ENCODE data around the gene ERBB4. TPM values are rescaled to one million over a fixed set of nuclear protein-coding genes. Genes with fewer than 3 reads are reported as not detected.

Gene ERBB4
- polyA plus RNA-seq, 1 donor: 0.37 TPM

- Histone ChIP-seq H3K27ac (ENCODE audit: low read length) (no peak overlapping the region), H3K4me3 (ENCODE audit: low read length) (no peak overlapping the region), H3K36me3 (ENCODE audit: control insufficient read depth, insufficient read depth, low read length) (no peaks in the 10 kb centered on the region), H3K9me3 (ENCODE audit: control insufficient read depth, low read depth, low read length) (no peaks in the 10 kb centered on the region), H3K4me1 (ENCODE audit: control insufficient read depth, insufficient read depth, low read length) (no peaks in the 10 kb centered on the region), H3K27me3 (ENCODE audit: control insufficient read depth, insufficient read depth, low read length) (no peaks in the 10 kb centered on the region)
- 43% methylated on average over 2 of the region's 2 CpGs for WGBS (ENCODE audit: insufficient coverage, low lambda C conversion rate)
- no peak for DNase-seq
Measured at GRCh38 chr2:211835695-211836094, 702.9 kb downstream of the ERBB4 start.

DNA sequence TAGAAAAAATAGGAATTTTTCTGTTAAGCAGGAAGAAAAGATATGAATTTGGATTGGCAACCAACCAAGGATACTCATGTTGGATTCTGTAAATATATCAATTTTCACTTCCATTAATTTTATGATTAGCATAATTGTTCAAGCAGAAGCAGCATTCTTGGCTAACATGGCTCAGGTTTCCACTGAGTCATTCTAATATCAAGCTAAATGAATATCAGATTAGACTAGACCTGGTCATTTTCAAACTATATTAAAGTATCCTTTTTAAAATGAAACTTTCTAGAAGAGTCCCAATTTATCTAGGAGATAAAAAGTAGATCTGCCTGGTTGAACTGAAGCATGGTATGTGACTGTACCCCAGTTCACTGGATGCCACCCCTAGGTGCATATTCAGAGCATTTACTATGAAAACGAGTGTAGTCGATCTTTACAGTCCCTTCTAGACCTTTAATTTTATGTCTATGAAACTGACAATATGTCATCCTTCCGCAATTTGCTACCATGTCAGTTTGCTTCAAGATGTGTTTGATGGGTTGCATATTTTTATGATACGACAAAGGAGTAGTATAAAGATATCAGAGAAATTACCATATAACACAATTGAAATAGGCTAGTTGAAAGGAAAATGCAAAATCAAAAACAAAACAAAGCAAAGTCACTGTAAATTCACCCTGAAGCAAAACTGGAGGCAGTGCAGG, 704.9 kb downstream of the ERBB4 start:
- no peak overlapping the region for H3K4me3 ChIP-seq (ENCODE audit: low read length)
- no peaks in the 10 kb centered on the region for H3K27me3 ChIP-seq (ENCODE audit: control insufficient read depth, insufficient read depth, low read length)
- H3K27ac ChIP-seq (ENCODE audit: low read length): no peak overlapping the region
- 100% methylated on average over 1 of the region's 4 CpGs for WGBS (ENCODE audit: insufficient coverage, low lambda C conversion rate)
- H3K36me3 ChIP-seq (ENCODE audit: control insufficient read depth, insufficient read depth, low read length): no peaks in the 10 kb centered on the region
- H3K4me1 ChIP-seq (ENCODE audit: control insufficient read depth, insufficient read depth, low read length): no peaks in the 10 kb centered on the region
- no peak for DNase-seq
- H3K9me3 ChIP-seq (ENCODE audit: control insufficient read depth, low read depth, low read length): no peaks in the 10 kb centered on the region

GRCh38 chr2:211829725-211830124, 708.9 kb downstream of the ERBB4 start:
- Histone ChIP-seq H3K27ac (ENCODE audit: low read length) (no peak overlapping the region), H3K27me3 (ENCODE audit: control insufficient read depth, insufficient read depth, low read length) (no peaks in the 10 kb centered on the region), H3K36me3 (ENCODE audit: control insufficient read depth, insufficient read depth, low read length) (no peaks in the 10 kb centered on the region), H3K4me1 (ENCODE audit: control insufficient read depth, insufficient read depth, low read length) (no peaks in the 10 kb centered on the region), H3K4me3 (ENCODE audit: low read length) (no peak overlapping the region), H3K9me3 (ENCODE audit: control insufficient read depth, low read depth, low read length) (no peaks in the 10 kb centered on the region)
- no peak for DNase-seq
- 100% methylated on average over 2 of the region's 3 CpGs for WGBS (ENCODE audit: insufficient coverage, low lambda C conversion rate)

DNA sequence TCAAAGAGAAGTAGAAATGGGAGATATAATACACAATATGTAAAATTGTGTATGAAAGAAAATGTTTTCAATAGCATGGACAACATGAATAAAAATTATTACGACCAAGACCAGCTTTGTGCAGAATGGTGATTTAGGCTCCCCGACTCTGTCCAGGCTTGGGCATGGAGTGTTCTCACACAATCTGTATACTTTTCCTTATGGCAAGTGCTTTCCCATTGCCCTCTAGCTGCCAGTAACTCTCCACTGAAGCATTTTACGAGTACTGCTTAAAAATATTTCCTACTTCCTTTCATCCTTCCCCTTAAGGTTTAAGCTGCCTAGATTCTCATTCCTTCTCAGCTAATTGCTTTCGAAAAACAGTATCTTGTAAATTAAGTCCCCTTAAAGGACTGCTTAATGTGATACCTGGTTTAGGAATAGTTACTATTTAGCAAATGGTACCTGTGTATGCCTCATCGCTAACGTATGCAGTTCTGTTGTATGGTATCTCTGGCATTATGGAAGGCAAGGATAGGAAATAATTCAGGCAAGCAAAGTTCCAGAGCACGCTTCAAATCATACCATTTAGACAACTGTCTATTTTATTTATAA, 714.6 kb downstream of the ERBB4 start:
- no peaks in the 10 kb centered on the region for H3K9me3 ChIP-seq (ENCODE audit: control insufficient read depth, low read depth, low read length)
- no peak overlapping the region for H3K4me3 ChIP-seq (ENCODE audit: low read length)
- WGBS (ENCODE audit: insufficient coverage, low lambda C conversion rate): no CpG with 5 or more reads among the region's 7 CpGs
- H3K36me3 ChIP-seq (ENCODE audit: control insufficient read depth, insufficient read depth, low read length): no peaks in the 10 kb centered on the region
- no peaks in the 10 kb centered on the region for H3K27me3 ChIP-seq (ENCODE audit: control insufficient read depth, insufficient read depth, low read length)
- H3K4me1 ChIP-seq (ENCODE audit: control insufficient read depth, insufficient read depth, low read length): no peaks in the 10 kb centered on the region
- H3K27ac ChIP-seq (ENCODE audit: low read length): no peak overlapping the region
- DNase-seq: no peak

GRCh38 chr2:211822686-211823335, 715.8 kb downstream of the ERBB4 start:
- no peak overlapping the region for H3K4me3 ChIP-seq (ENCODE audit: low read length)
- H3K4me1 ChIP-seq (ENCODE audit: control insufficient read depth, insufficient read depth, low read length): no peaks in the 10 kb centered on the region
- no peak overlapping the region for H3K27ac ChIP-seq (ENCODE audit: low read length)
- no peaks in the 10 kb centered on the region for H3K9me3 ChIP-seq (ENCODE audit: control insufficient read depth, low read depth, low read length)
- DNase-seq: no peak
- 71% methylated on average over 1 of the region's 3 CpGs for WGBS (ENCODE audit: insufficient coverage, low lambda C conversion rate)
- H3K27me3 ChIP-seq (ENCODE audit: control insufficient read depth, insufficient read depth, low read length): no peaks in the 10 kb centered on the region
- no peaks in the 10 kb centered on the region for H3K36me3 ChIP-seq (ENCODE audit: control insufficient read depth, insufficient read depth, low read length)

GRCh38 chr2:211816754-211817153, 721.8 kb downstream of the ERBB4 start:
- no peaks in the 10 kb centered on the region for H3K27me3 ChIP-seq (ENCODE audit: control insufficient read depth, insufficient read depth, low read length)
- 60% methylated on average over 1 of the region's 1 CpG for WGBS (ENCODE audit: insufficient coverage, low lambda C conversion rate)
- H3K36me3 ChIP-seq (ENCODE audit: control insufficient read depth, insufficient read depth, low read length): no peaks in the 10 kb centered on the region
- no peaks in the 10 kb centered on the region for H3K9me3 ChIP-seq (ENCODE audit: control insufficient read depth, low read depth, low read length)
- H3K27ac ChIP-seq (ENCODE audit: low read length): no peak overlapping the region
- H3K4me1 ChIP-seq (ENCODE audit: control insufficient read depth, insufficient read depth, low read length): no peaks in the 10 kb centered on the region
- no peak overlapping the region for H3K4me3 ChIP-seq (ENCODE audit: low read length)
- DNase-seq: no peak

DNA sequence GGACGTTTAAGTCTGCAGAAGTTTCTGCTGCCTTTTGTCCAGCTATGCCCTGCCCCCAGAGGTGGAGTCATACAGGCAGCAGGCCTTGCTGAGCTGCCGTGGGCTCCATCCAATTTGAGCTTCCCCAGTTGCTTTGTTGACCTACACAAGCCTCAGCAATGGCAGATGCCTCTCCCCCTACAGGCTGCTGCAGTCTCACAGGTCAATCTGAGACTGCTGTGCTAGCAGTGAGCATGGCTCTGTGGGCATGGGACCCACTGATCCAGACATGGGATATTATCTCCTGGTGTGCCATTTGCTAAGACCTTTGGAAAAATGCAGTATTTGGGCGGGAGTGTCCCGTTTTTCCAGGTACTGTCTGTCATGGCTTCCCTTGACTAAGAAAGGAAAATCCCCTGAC, 726.0 kb downstream of the ERBB4 start:
- no peaks in the 10 kb centered on the region for H3K9me3 ChIP-seq (ENCODE audit: control insufficient read depth, low read depth, low read length)
- no peak overlapping the region for H3K27ac ChIP-seq (ENCODE audit: low read length)
- H3K27me3 ChIP-seq (ENCODE audit: control insufficient read depth, insufficient read depth, low read length): no peaks in the 10 kb centered on the region
- H3K4me3 ChIP-seq (ENCODE audit: low read length): no peak overlapping the region
- H3K36me3 ChIP-seq (ENCODE audit: control insufficient read depth, insufficient read depth, low read length): no peaks in the 10 kb centered on the region
- WGBS (ENCODE audit: insufficient coverage, low lambda C conversion rate): no CpG with 5 or more reads among the region's 4 CpGs
- H3K4me1 ChIP-seq (ENCODE audit: control insufficient read depth, insufficient read depth, low read length): no peaks in the 10 kb centered on the region
- DNase-seq: no peak

- Histone ChIP-seq H3K4me1 (ENCODE audit: control insufficient read depth, insufficient read depth, low read length) (no peaks in the 10 kb centered on the region), H3K4me3 (ENCODE audit: low read length) (no peak overlapping the region), H3K27me3 (ENCODE audit: control insufficient read depth, insufficient read depth, low read length) (no peaks in the 10 kb centered on the region), H3K36me3 (ENCODE audit: control insufficient read depth, insufficient read depth, low read length) (no peaks in the 10 kb centered on the region), H3K27ac (ENCODE audit: low read length) (no peak overlapping the region), H3K9me3 (ENCODE audit: control insufficient read depth, low read depth, low read length) (no peaks in the 10 kb centered on the region)
- WGBS (ENCODE audit: insufficient coverage, low lambda C conversion rate): 100% methylated on average over 1 of the region's 4 CpGs
- no peak for DNase-seq
Measured at GRCh38 chr2:211802666-211803065, 735.9 kb downstream of the ERBB4 start.

DNA sequence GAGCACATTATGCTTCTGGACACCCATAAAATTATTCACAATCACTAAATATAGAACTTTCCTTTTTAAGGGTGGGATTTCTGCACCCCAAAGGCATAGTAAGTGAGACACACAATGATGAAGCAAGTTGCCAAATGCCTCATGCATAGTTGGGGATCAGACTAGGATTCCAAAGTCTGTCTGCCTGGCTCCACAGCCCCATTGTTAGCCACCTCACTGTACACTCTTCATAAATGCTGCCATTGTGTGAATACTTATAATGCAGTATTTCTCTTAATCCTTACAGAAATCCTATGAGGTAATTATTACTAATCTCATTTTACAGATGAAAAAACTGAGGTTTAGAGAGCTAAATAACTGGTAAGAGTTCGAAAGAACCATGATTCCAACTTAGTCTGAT, 738.6 kb downstream of the ERBB4 start:
- no peak overlapping the region for H3K4me3 ChIP-seq (ENCODE audit: low read length)
- H3K27ac ChIP-seq (ENCODE audit: low read length): no peak overlapping the region
- H3K27me3 ChIP-seq (ENCODE audit: control insufficient read depth, insufficient read depth, low read length): no peaks in the 10 kb centered on the region
- WGBS (ENCODE audit: insufficient coverage, low lambda C conversion rate): no CpG with 5 or more reads among the region's 1 CpG
- H3K36me3 ChIP-seq (ENCODE audit: control insufficient read depth, insufficient read depth, low read length): no peaks in the 10 kb centered on the region
- no peaks in the 10 kb centered on the region for H3K9me3 ChIP-seq (ENCODE audit: control insufficient read depth, low read depth, low read length)
- DNase-seq: no peak
- H3K4me1 ChIP-seq (ENCODE audit: control insufficient read depth, insufficient read depth, low read length): no peaks in the 10 kb centered on the region

- H3K36me3 ChIP-seq (ENCODE audit: control insufficient read depth, insufficient read depth, low read length): no peaks in the 10 kb centered on the region
- no peaks in the 10 kb centered on the region for H3K9me3 ChIP-seq (ENCODE audit: control insufficient read depth, low read depth, low read length)
- H3K4me3 ChIP-seq (ENCODE audit: low read length): no peak overlapping the region
- H3K4me1 ChIP-seq (ENCODE audit: control insufficient read depth, insufficient read depth, low read length): no peaks in the 10 kb centered on the region
- no peak overlapping the region for H3K27ac ChIP-seq (ENCODE audit: low read length)
- no peak for DNase-seq
- WGBS (ENCODE audit: insufficient coverage, low lambda C conversion rate): 80% methylated on average over 1 of the region's 1 CpG
- H3K27me3 ChIP-seq (ENCODE audit: control insufficient read depth, insufficient read depth, low read length): no peaks in the 10 kb centered on the region
Measured at GRCh38 chr2:211798868-211799267, 739.7 kb downstream of the ERBB4 start.

All from large intestine (tissue), 3 donors.